Fibroblast of skin of scalp (primary cell): ENCODE results near the gene APOBEC3G.

Experiments used
- DNase-seq: peaks from one replicate; pipeline ENCODE4 v3.0.0-alpha.2; 2013

The APOBEC3G gene

GRCh38 chr22:39125622-39126021 is 48.5 kb downstream of the APOBEC3G start:
- DNase-seq, result no peak

- DNase-seq, result no peak
These were observed 51.4 kb downstream of the APOBEC3G start for GRCh38 chr22:39128508-39128907.

DNA sequence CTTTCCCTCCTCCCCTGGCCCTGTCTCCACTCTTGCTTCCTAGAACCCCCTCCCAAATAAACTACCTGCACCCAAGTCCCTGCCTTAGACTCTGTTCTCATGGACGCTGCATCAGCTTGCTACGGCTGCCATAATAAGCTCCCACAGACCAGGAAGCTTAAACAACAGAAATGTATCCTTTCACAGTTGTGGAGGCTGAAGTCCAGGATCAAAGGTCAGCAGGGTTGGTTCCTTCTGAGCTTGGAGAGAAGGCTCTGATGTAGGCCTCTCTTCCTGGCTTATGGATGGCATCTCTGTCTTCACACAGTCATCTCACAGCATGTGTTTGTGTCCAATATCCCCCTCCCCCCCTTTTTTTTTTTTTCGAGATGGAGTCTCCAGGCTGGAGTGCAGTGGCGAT is 52.0 kb downstream of the APOBEC3G start:
- no peak for DNase-seq

DNA sequence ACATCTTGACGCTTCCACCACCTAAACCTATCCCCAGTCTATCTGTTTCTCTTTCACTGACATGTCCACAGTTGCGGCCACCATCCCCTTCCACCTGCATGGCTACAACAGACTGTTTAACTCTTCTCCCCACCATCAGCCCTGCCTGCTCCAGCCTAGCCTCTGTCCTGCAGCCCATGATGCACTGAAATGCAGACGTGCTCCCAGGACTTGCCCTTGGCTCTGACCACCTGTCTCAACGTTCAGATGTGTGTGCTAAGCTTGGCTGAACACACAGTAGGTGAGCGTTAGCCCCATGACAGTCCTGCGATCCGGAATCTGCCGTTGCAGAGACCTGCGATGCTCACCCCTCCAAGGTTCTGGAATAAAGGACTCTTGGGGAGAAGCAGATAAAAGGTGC is 52.7 kb downstream of the APOBEC3G start:
- DNase-seq, result no peak

DNA sequence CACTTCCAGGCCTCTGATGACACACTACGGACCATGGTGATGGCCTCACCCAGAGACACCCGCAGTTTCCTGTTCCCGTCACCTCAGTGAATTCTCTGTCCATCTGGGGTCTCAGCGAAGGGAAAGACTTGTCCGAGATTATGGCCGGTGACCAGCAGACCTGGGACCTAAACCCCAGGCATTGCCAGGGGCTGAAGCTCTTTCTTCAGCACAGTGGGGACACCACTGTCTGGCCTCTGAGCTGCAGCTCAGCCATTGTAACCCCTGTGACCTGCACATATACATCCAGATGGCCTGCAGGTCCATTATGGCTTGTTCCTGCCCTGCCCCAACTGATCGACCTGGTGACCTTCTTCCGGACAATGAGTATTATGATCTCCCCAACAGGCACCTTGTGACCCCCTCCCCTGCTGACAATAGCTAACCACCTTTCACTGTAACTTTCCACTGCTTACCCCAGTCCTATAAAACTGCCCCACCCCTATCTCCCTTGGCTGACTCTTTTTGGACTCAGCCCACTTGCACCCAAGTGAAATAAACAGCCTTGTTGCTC is 53.2 kb downstream of the APOBEC3G start:
- no peak for DNase-seq

- DNase-seq, result peak; percentile 10
These were observed 54.1 kb downstream of the APOBEC3G start for GRCh38 chr22:39130892-39131855.

DNA sequence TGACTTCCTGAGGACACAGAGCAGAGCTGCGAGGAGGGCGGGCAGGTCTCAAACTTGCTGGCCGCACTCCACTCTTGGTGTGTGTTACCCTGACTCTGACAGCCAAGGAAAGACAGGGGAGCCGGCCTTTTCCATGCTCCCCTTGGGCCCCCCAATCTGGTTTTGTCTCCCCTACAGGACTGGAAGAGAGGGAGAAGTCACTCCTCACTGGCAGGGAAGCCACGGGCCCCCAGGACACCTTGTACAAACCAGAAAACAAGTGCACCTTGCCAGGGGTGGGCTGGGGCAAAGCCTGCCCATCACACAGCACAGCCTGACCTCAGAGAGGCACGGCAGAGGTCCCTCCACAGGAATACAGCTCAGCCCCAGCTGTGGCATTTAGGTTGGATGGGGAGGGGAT is 55.2 kb downstream of the APOBEC3G start:
- no peak for DNase-seq

GRCh38 chr22:39132871-39133524 is 55.9 kb downstream of the APOBEC3G start:
- DNase-seq, result no peak

GRCh38 chr22:39133871-39134270 is 56.8 kb downstream of the APOBEC3G start:
- DNase-seq, result no peak

- no peak for DNase-seq
These were observed 57.5 kb downstream of the APOBEC3G start for GRCh38 chr22:39134366-39135091.

GRCh38 chr22:39135092-39135896 is 58.2 kb downstream of the APOBEC3G start:
- peak; percentile 60 for DNase-seq

DNA sequence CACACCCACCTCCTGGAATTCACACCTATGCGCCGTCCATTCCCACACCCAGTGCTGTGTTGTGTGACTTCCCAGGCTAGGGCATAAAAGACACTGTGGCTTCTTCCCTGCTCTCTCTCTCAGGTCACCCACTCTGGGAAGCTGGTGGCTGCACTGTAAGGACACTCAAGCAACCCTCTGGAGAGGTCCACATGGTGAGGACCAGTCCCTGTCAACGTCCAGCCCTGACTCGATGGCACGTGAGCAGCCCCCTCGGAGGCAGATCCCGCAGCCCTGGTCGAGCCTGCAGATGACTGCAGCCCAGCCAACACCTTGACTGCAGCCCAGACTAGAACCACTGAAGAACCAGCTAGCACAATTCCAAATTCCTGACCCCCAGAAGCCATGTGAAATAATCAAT is 59.2 kb downstream of the APOBEC3G start:
- DNase-seq, result no peak
